Smooth muscle cell (in vitro differentiated cells): ENCODE measurements around the gene FOLR2. TPM values are rescaled to one million over a fixed set of nuclear protein-coding genes. Genes with fewer than 3 reads are reported as not detected.
"Not testable (repeated sequence)": the region's sequence is repeated elsewhere in the genome, so short reads cannot be mapped to it uniquely, and the experiment has no call there.

ENCODE experiments used
- DNase-seq: peaks from one replicate; lab custom pipeline; 2025; ENCODE audit not compliant: unreplicated experiment; lab: John Stamatoyannopoulos, UW
- H2AFZ ChIP-seq: fragments of 200-600 bp; sonication (generic); 2 replicates; pipeline ENCODE4 v1.6.0; 2016; ENCODE audit warnings: antibody characterized with exemption, low read depth, mild to moderate bottlenecking
- H3F3A ChIP-seq: fragments of 200-600 bp; sonication (generic); 2 replicates; pipeline ENCODE4 v1.6.0; 2017; ENCODE audit warnings: antibody characterized with exemption, low read depth
- H3K27ac ChIP-seq: fragments of 200-600 bp; sonication (generic); 2 replicates; pipeline ENCODE4 v1.5.1; 2016; ENCODE audit warnings: low read depth, mild to moderate bottlenecking
- H3K27me3 ChIP-seq: fragments of 200-600 bp; sonication (generic); 2 replicates; pipeline ENCODE4 v1.6.1; 2016; ENCODE audit warnings: low read depth, mild to moderate bottlenecking
- H3K36me3 ChIP-seq: fragments of 200-600 bp; sonication (generic); 2 replicates; pipeline ENCODE4 v1.5.1; 2016; ENCODE audit warnings: low read depth
- H3K4me1 ChIP-seq: fragments of 200-600 bp; sonication (generic); 2 replicates; pipeline ENCODE4 v1.5.1; 2016; ENCODE audit warnings: low read depth
- H3K4me2 ChIP-seq: fragments of 200-600 bp; sonication (generic); 2 replicates; pipeline ENCODE4 v1.6.0; 2016; ENCODE audit warnings: mild to moderate bottlenecking
- H3K4me3 ChIP-seq: fragments of 200-600 bp; sonication (generic); 2 replicates; pipeline ENCODE4 v1.5.1; 2016; ENCODE audit warnings: mild to moderate bottlenecking
- H3K79me2 ChIP-seq: fragments of 200-600 bp; sonication (generic); 2 replicates; pipeline ENCODE4 v1.6.0; 2016; ENCODE audit warnings: low read depth, mild to moderate bottlenecking
- H3K9ac ChIP-seq: fragments of 200-600 bp; sonication (generic); 2 replicates; pipeline ENCODE4 v1.6.0; 2016; ENCODE audit warnings: low read depth
- H3K9me3 ChIP-seq: fragments of 200-600 bp; sonication (generic); replicated peaks from 2 replicates; pipeline ENCODE4 v1.5.1; 2016; ENCODE audit warnings: low read depth
- H4K20me1 ChIP-seq: fragments of 200-600 bp; sonication (generic); 2 replicates; pipeline ENCODE4 v1.6.0; 2016; ENCODE audit warnings: low read depth
- CTCF ChIP-seq: fragments of 200-600 bp; sonication (generic); IDR thresholded peaks from 2 replicates; pipeline ENCODE4 v1.5.1; 2017; ENCODE audit warnings: borderline replicate concordance, mild to moderate bottlenecking, antibody characterized with exemption; ENCODE audit not compliant: insufficient read depth, poor library complexity, severe bottlenecking
- WGBS: methylation state at CpG from one replicate; pipeline ENCODE4 v1.1.7; 2016; ENCODE audit warnings: low lambda C conversion rate; 5-methylcytosine and 5-hydroxymethylcytosine counted together
- polyA plus RNA-seq: library from polyadenylated mRNA; unstranded; fragments of >200 nt; fragmentation: Nextera tagmentation; extraction: Ambion mirVana; gene quantifications from 2 replicates; pipeline ENCODE4 v1.2.1, GENCODE V29; 2016
- total RNA-seq: library from RNA; depleted of rRNA; stranded (reverse); fragments of >200 nt; gene quantifications from 2 replicates; pipeline ENCODE4 v1.2.3, GENCODE V29; 2014

Gene FOLR2
- total and polyA plus RNA-seq, 2 experiments from 2014 or later: not detected

GRCh38 chr11:72204886-72205285 is 11.7 kb upstream of the FOLR2 start:
- no peak overlapping the region for H3K9ac ChIP-seq
- no peaks in the 10 kb centered on the region for H3K4me1 ChIP-seq
- H3K9me3 ChIP-seq: no peaks in the 10 kb centered on the region
- no peak overlapping the region for H3K4me3 ChIP-seq
- H3K36me3 ChIP-seq: no peaks in the 10 kb centered on the region
- H3K27me3 ChIP-seq: no peaks in the 10 kb centered on the region
- no peak for TF ChIP-seq CTCF
- no peaks in the 10 kb centered on the region for H4K20me1 ChIP-seq
- no peak overlapping the region for H3K4me2 ChIP-seq
- no peak overlapping the region for H3K27ac ChIP-seq
- H2AFZ ChIP-seq: no peak overlapping the region
- no peaks in the 10 kb centered on the region for H3F3A ChIP-seq
- no peak for DNase-seq
- no peaks in the 10 kb centered on the region for H3K79me2 ChIP-seq

- H3K79me2 ChIP-seq, H3F3A ChIP-seq, H2AFZ ChIP-seq, H3K4me1 ChIP-seq, H4K20me1 ChIP-seq, H3K4me3 ChIP-seq, DNase-seq, H3K27me3 ChIP-seq, H3K9me3 ChIP-seq, H3K9ac ChIP-seq, H3K27ac ChIP-seq, H3K36me3 ChIP-seq, H3K4me2 ChIP-seq: not testable (repeated sequence)
- WGBS: 85% methylated on average over 2 of the region's 2 CpGs
Observed at GRCh38 chr11:72206794-72207193, 9.8 kb upstream of the FOLR2 start.

- no peak for DNase-seq
- H3K27me3 ChIP-seq: peaks cover 3% of the 10 kb centered on the region
- H3K36me3 ChIP-seq: no peaks in the 10 kb centered on the region
- no peaks in the 10 kb centered on the region for H3K9me3 ChIP-seq
- no peaks in the 10 kb centered on the region for H4K20me1 ChIP-seq
- no peak overlapping the region for H3K9ac ChIP-seq
- no peak for TF ChIP-seq CTCF
- H3K27ac ChIP-seq: no peak overlapping the region
- H3F3A ChIP-seq: no peaks in the 10 kb centered on the region
- H3K79me2 ChIP-seq: no peaks in the 10 kb centered on the region
- H3K4me2 ChIP-seq: no peak overlapping the region
- no peak overlapping the region for H2AFZ ChIP-seq
- H3K4me1 ChIP-seq: no peaks in the 10 kb centered on the region
- WGBS: 83% methylated on average over 3 of the region's 3 CpGs
- no peak overlapping the region for H3K4me3 ChIP-seq
Observed at GRCh38 chr11:72208281-72208680, 8.3 kb upstream of the FOLR2 start.

- Histone ChIP-seq H3K27me3 (peaks cover 7% of the 10 kb centered on the region), H3K4me1 (no peaks in the 10 kb centered on the region), H3K9ac (no peak overlapping the region), H3K27ac (no peak overlapping the region), H3F3A (no peaks in the 10 kb centered on the region), H4K20me1 (no peaks in the 10 kb centered on the region), H3K9me3 (no peaks in the 10 kb centered on the region), H2AFZ (no peak overlapping the region), H3K79me2 (no peaks in the 10 kb centered on the region), H3K4me3 (no peak overlapping the region), H3K36me3 (no peaks in the 10 kb centered on the region), H3K4me2 (no peak overlapping the region)
- TF ChIP-seq CTCF: no peak
- 88% methylated on average over 4 of the region's 4 CpGs for WGBS
- DNase-seq: no peak
Observed at GRCh38 chr11:72209101-72209500, 7.5 kb upstream of the FOLR2 start.
